Peyer's patch (tissue), 4 donors: ENCODE measurements around the gene CCDC150. TPM values are rescaled to one million over a fixed set of nuclear protein-coding genes. Genes with fewer than 3 reads are reported as not detected.
A peak's percentile ranks its signal among the peaks of the same experiment; 100 is the strongest.

Experiments
- DNase-seq, 3 donors: peaks; one replicate each; pipeline ENCODE4 v3.0.0-alpha.2; 2017 to 2019
- H3K27ac ChIP-seq, 4 donors: fragments of 200-600 bp; sonication (generic); one replicate each; pipeline ENCODE4 v1.5.1; 2016 to 2019
- H3K27me3 ChIP-seq, 2 donors: fragments of 200-600 bp; sonication (generic); one replicate each; pipeline ENCODE4 v1.5.1; 2019
- H3K36me3 ChIP-seq, 3 donors: fragments of 200-600 bp; sonication (generic); one replicate each; pipeline ENCODE4 v1.5.1; 2016 to 2019
- H3K4me1 ChIP-seq, 4 donors: fragments of 200-600 bp; sonication (generic); one replicate each; pipeline ENCODE4 v1.5.1; 2016 to 2019
- H3K4me3 ChIP-seq, 4 donors: fragments of 200-600 bp; sonication (generic); 1 replicate in 3 of 4; 2 replicates in 1 of 4; pipeline ENCODE4 v1.5.1; 2016 to 2019; ENCODE audit warnings: mild to moderate bottlenecking in 1 of 4
- H3K9me3 ChIP-seq, 4 donors: fragments of 200-600 bp; sonication (generic); one replicate each; pipeline ENCODE4 v1.5.1; 2016 to 2019; ENCODE audit warnings: mild to moderate bottlenecking in 1 of 4
- POLR2A ChIP-seq, 2 donors: fragments of 450-650 bp; IDR thresholded peaks; one replicate each; pipeline ENCODE4 v1.5.1; 2017; ENCODE audit warnings: antibody characterized with exemption in 2 of 2, mild to moderate bottlenecking in 2 of 2, moderate library complexity in 2 of 2
- total RNA-seq, 4 donors: library from RNA; depleted of rRNA; stranded (reverse); fragments of >200 nt; gene quantifications; one replicate each; pipeline ENCODE4 v1.1.0, GENCODE V29; 2016
- TF ChIP-seq, protein P1 (sequence below), 6 experiments: fragments of 450-650 bp in 4 of 6; fragments of 200-600 bp in 2 of 6; sonication (generic) in 1 of 6; IDR thresholded peaks; one replicate each; pipeline ENCODE4 v1.5.1; 2017 to 2019; ENCODE audit warnings: antibody characterized with exemption in 6 of 6, mild to moderate bottlenecking in 3 of 6, moderate library complexity in 1 of 6

The CCDC150 gene
- total RNA-seq, 4 donors from 2014 or later: 3.9 to 69.3 (median 13.6) TPM

DNA sequence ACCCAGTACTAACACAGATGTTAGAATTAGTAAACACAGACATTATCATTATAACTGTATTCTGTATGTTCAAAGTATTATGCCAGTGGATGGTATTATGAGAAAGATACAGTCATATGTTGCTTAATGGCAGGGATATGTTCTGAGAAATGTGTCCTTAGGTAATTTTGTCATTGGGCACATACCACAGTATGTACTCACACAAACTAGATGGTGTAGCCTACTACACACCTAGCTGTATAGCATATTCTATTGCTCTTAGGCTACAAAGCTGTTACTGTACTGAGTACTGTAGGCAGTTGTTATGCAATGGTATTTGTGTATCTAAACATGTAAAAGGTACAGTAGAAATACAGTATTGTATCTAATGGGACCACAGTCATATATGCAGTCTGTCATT is 106.2 kb downstream of the CCDC150 start:
- Histone ChIP-seq H3K36me3 (no peaks in the 10 kb centered on the region), H3K4me1 (peaks cover 0 to 5% (median 0%) of the 10 kb centered on the region in 4 donors), H3K27me3 (no peaks in the 10 kb centered on the region), H3K9me3 (no peaks in the 10 kb centered on the region), H3K27ac (no peak overlapping the region), H3K4me3 (no peak overlapping the region)
- TF ChIP-seq POLR2A (IDR thresholded peaks at IDR 0.05): no peak
- TF ChIP-seq, protein P1, sequence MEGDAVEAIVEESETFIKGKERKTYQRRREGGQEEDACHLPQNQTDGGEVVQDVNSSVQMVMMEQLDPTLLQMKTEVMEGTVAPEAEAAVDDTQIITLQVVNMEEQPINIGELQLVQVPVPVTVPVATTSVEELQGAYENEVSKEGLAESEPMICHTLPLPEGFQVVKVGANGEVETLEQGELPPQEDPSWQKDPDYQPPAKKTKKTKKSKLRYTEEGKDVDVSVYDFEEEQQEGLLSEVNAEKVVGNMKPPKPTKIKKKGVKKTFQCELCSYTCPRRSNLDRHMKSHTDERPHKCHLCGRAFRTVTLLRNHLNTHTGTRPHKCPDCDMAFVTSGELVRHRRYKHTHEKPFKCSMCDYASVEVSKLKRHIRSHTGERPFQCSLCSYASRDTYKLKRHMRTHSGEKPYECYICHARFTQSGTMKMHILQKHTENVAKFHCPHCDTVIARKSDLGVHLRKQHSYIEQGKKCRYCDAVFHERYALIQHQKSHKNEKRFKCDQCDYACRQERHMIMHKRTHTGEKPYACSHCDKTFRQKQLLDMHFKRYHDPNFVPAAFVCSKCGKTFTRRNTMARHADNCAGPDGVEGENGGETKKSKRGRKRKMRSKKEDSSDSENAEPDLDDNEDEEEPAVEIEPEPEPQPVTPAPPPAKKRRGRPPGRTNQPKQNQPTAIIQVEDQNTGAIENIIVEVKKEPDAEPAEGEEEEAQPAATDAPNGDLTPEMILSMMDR (IDR thresholded peaks at IDR 0.05): no peak
- no peak for DNase-seq

DNA sequence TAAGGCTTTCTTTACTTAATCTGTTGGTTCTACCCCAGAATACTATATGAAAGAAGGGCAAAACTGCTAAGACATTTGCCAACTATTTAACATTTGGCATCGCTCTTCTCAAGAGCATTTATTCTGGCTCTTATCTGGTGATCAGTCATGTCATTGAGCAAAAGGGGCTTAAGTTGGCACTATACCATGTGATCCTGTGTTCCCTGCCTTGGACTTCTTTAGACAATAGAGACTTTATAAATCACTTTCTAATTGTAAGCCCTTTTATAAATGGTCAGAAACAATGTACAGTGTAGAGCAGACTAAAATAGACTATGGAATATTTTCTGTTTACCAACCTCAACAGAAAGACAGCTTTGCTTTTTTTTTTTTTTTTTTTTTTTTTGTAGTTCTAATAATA is 107.9 kb downstream of the CCDC150 start:
- no peak overlapping the region for H3K4me3 ChIP-seq
- no peaks in the 10 kb centered on the region for H3K9me3 ChIP-seq
- no peak for TF ChIP-seq POLR2A (IDR thresholded peaks at IDR 0.05)
- TF ChIP-seq, protein P1 (IDR thresholded peaks at IDR 0.05): no peak
- no peak for DNase-seq
- no peaks in the 10 kb centered on the region for H3K36me3 ChIP-seq
- H3K4me1 ChIP-seq: peaks cover 0 to 5% (median 0%) of the 10 kb centered on the region in 4 donors
- H3K27me3 ChIP-seq: no peaks in the 10 kb centered on the region
- H3K27ac ChIP-seq: no peak overlapping the region

- DNase-seq: no peak
- Histone ChIP-seq H3K27me3 (no peaks in the 10 kb centered on the region), H3K27ac (no peak overlapping the region), H3K36me3 (no peaks in the 10 kb centered on the region), H3K4me1 (peaks cover 0 to 5% (median 0%) of the 10 kb centered on the region in 4 donors), H3K9me3 (no peaks in the 10 kb centered on the region), H3K4me3 (no peak overlapping the region)
- TF ChIP-seq, protein P1 (IDR thresholded peaks at IDR 0.05): no peak
- TF ChIP-seq POLR2A (IDR thresholded peaks at IDR 0.05): no peak
Observed at GRCh38 chr2:196748123-196748522, 108.6 kb downstream of the CCDC150 start.

DNA sequence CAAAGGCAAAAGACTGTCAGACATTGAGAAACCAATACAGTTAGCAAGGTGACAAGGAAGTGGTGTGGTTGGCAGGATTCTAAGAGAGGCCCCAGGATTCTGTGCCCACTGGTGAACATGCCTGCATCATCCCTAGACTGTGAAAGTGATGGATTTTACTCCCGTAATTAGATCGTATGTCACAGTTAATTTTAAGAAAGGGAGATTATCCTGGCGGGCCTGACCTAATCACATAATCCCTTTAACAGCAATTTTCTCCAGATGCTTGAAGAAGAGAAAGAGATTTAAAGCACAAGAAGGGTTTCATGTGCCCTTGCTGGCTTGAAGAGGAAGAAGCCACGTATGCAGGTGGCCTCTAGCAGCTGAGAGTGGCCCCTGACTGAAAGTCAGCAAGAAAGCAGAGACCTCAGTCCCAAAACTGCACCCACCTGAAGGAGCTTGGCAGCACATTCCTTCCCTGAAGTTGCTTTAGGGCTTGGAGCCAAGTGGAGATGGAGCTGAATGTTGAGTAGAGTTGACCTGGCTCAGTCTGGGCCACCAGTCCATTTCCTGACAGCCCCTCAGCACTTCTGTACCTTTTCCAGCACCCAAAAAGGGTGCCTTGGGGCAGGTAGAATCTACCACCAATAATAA is 110.9 kb downstream of the CCDC150 start:
- Histone ChIP-seq H3K4me3 (no peak overlapping the region), H3K27ac (no peak overlapping the region), H3K9me3 (no peaks in the 10 kb centered on the region), H3K4me1 (peaks cover 0 to 5% (median 0%) of the 10 kb centered on the region in 4 donors), H3K27me3 (no peaks in the 10 kb centered on the region), H3K36me3 (no peaks in the 10 kb centered on the region)
- no peak for DNase-seq
- TF ChIP-seq POLR2A (IDR thresholded peaks at IDR 0.05): no peak
- TF ChIP-seq, protein P1 (IDR thresholded peaks at IDR 0.05): no peak

GRCh38 chr2:196750977-196751631 is 111.6 kb downstream of the CCDC150 start:
- TF ChIP-seq POLR2A (IDR thresholded peaks at IDR 0.05): no peak
- TF ChIP-seq, protein P1 (IDR thresholded peaks at IDR 0.05): peak; percentile 36 to 87 (median 75)
- peak; percentile 43 to 87 (median 69) for DNase-seq

More at GRCh38 chr2:196750977-196751631, 111.6 kb downstream of the CCDC150 start:
- no peak overlapping the region for H3K4me3 ChIP-seq
- no peaks in the 10 kb centered on the region for H3K27me3 ChIP-seq
- no peaks in the 10 kb centered on the region for H3K36me3 ChIP-seq
- peaks cover 0 to 5% (median 0%) of the 10 kb centered on the region in 4 donors for H3K4me1 ChIP-seq
- H3K27ac ChIP-seq: no peak overlapping the region
- no peaks in the 10 kb centered on the region for H3K9me3 ChIP-seq
